ENCODE results near the gene MGAT4B.

DNA sequence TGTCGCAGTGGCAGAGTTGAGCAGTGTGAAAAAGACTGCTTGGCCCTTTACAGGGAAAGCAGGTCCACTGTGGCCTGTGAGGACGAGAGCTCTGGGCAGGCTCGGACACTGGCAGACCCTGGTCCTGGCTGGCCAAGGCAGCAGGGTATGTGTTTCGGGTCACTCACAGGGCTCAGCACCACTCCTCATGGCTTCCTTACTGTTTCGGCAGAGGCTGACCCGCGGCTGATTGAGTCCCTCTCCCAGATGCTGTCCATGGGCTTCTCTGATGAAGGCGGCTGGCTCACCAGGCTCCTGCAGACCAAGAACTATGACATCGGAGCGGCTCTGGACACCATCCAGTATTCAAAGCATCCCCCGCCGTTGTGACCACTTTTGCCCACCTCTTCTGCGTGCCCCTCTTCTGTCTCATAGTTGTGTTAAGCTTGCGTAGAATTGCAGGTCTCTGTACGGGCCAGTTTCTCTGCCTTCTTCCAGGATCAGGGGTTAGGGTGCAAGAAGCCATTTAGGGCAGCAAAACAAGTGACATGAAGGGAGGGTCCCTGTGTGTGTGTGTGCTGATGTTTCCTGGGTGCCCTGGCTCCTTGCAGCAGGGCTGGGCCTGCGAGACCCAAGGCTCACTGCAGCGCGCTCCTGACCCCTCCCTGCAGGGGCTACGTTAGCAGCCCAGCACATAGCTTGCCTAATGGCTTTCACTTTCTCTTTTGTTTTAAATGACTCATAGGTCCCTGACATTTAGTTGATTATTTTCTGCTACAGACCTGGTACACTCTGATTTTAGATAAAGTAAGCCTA is 29.8 kb upstream of the MGAT4B start:
- no peak for TF ChIP-seq POLR2A (IDR thresholded peaks at IDR 0.05; ENCODE audit: insufficient read depth in 1 of 2, low read depth in 2 of 2, low read length in 2 of 2)
- TF ChIP-seq POLR2AphosphoS5 (IDR thresholded peaks at IDR 0.05; ENCODE audit: low read depth, low read length), result no peak
- TF ChIP-seq, protein P1, sequence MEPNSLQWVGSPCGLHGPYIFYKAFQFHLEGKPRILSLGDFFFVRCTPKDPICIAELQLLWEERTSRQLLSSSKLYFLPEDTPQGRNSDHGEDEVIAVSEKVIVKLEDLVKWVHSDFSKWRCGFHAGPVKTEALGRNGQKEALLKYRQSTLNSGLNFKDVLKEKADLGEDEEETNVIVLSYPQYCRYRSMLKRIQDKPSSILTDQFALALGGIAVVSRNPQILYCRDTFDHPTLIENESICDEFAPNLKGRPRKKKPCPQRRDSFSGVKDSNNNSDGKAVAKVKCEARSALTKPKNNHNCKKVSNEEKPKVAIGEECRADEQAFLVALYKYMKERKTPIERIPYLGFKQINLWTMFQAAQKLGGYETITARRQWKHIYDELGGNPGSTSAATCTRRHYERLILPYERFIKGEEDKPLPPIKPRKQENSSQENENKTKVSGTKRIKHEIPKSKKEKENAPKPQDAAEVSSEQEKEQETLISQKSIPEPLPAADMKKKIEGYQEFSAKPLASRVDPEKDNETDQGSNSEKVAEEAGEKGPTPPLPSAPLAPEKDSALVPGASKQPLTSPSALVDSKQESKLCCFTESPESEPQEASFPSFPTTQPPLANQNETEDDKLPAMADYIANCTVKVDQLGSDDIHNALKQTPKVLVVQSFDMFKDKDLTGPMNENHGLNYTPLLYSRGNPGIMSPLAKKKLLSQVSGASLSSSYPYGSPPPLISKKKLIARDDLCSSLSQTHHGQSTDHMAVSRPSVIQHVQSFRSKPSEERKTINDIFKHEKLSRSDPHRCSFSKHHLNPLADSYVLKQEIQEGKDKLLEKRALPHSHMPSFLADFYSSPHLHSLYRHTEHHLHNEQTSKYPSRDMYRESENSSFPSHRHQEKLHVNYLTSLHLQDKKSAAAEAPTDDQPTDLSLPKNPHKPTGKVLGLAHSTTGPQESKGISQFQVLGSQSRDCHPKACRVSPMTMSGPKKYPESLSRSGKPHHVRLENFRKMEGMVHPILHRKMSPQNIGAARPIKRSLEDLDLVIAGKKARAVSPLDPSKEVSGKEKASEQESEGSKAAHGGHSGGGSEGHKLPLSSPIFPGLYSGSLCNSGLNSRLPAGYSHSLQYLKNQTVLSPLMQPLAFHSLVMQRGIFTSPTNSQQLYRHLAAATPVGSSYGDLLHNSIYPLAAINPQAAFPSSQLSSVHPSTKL (CRISPR knock-in tag; IDR thresholded peaks at IDR 0.05), result no peak
- TF ChIP-seq XBP1 (CRISPR knock-in tag; IDR thresholded peaks at IDR 0.05), result no peak
- TF ChIP-seq, protein P2, sequence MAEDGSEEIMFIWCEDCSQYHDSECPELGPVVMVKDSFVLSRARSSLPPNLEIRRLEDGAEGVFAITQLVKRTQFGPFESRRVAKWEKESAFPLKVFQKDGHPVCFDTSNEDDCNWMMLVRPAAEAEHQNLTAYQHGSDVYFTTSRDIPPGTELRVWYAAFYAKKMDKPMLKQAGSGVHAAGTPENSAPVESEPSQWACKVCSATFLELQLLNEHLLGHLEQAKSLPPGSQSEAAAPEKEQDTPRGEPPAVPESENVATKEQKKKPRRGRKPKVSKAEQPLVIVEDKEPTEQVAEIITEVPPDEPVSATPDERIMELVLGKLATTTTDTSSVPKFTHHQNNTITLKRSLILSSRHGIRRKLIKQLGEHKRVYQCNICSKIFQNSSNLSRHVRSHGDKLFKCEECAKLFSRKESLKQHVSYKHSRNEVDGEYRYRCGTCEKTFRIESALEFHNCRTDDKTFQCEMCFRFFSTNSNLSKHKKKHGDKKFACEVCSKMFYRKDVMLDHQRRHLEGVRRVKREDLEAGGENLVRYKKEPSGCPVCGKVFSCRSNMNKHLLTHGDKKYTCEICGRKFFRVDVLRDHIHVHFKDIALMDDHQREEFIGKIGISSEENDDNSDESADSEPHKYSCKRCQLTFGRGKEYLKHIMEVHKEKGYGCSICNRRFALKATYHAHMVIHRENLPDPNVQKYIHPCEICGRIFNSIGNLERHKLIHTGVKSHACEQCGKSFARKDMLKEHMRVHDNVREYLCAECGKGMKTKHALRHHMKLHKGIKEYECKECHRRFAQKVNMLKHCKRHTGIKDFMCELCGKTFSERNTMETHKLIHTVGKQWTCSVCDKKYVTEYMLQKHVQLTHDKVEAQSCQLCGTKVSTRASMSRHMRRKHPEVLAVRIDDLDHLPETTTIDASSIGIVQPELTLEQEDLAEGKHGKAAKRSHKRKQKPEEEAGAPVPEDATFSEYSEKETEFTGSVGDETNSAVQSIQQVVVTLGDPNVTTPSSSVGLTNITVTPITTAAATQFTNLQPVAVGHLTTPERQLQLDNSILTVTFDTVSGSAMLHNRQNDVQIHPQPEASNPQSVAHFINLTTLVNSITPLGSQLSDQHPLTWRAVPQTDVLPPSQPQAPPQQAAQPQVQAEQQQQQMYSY (CRISPR knock-in tag; IDR thresholded peaks at IDR 0.05), result no peak
- no peak for TF ChIP-seq SRSF4 (IDR thresholded peaks at IDR 0.05; ENCODE audit: low read depth, low read length, poor library complexity, severe bottlenecking)
- TF ChIP-seq, protein P3, sequence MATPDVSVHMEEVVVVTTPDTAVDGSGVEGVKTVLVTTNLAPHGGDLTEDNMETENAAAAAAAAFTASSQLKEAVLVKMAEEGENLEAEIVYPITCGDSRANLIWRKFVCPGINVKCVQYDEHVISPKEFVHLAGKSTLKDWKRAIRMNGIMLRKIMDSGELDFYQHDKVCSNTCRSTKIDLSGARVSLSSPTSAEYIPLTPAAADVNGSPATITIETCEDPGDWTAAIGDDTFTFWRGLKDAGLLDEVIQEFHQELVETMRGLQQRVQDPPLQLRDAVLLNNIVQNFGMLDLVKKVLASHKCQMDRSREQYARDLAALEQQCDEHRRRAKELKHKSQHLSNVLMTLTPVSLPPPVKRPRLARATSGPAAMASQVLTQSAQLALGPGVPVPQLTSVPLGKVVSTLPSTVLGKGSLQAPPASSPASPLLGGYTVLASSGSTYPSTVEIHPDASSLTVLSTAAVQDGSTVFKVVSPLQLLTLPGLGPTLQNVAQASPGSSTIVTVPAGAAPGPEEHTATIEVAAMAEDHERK (CRISPR knock-in tag; IDR thresholded peaks at IDR 0.05; ENCODE audit: low read depth), result no peak
- TF ChIP-seq JUND (CRISPR knock-in tag; IDR thresholded peaks at IDR 0.05), result no peak
- no peak for TF ChIP-seq NR2F1 (CRISPR knock-in tag; IDR thresholded peaks at IDR 0.05)
- TF ChIP-seq GPN1 (CRISPR knock-in tag; IDR thresholded peaks at IDR 0.05; ENCODE audit: borderline replicate concordance), result no peak
- no peak for TF ChIP-seq ZNF792 (CRISPR knock-in tag; IDR thresholded peaks at IDR 0.05)
- no peak; the same call in 1 of the 2 replicates for TF ChIP-seq REPIN1 (CRISPR knock-in tag; IDR thresholded peaks at IDR 0.05; ENCODE audit: borderline replicate concordance, low read depth)
- TF ChIP-seq, protein P4, sequence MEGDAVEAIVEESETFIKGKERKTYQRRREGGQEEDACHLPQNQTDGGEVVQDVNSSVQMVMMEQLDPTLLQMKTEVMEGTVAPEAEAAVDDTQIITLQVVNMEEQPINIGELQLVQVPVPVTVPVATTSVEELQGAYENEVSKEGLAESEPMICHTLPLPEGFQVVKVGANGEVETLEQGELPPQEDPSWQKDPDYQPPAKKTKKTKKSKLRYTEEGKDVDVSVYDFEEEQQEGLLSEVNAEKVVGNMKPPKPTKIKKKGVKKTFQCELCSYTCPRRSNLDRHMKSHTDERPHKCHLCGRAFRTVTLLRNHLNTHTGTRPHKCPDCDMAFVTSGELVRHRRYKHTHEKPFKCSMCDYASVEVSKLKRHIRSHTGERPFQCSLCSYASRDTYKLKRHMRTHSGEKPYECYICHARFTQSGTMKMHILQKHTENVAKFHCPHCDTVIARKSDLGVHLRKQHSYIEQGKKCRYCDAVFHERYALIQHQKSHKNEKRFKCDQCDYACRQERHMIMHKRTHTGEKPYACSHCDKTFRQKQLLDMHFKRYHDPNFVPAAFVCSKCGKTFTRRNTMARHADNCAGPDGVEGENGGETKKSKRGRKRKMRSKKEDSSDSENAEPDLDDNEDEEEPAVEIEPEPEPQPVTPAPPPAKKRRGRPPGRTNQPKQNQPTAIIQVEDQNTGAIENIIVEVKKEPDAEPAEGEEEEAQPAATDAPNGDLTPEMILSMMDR (CRISPR knock-in tag; IDR thresholded peaks at IDR 0.05), result peak; percentile 35; the same call in 1 of the 2 replicates
- TF ChIP-seq, protein P5, sequence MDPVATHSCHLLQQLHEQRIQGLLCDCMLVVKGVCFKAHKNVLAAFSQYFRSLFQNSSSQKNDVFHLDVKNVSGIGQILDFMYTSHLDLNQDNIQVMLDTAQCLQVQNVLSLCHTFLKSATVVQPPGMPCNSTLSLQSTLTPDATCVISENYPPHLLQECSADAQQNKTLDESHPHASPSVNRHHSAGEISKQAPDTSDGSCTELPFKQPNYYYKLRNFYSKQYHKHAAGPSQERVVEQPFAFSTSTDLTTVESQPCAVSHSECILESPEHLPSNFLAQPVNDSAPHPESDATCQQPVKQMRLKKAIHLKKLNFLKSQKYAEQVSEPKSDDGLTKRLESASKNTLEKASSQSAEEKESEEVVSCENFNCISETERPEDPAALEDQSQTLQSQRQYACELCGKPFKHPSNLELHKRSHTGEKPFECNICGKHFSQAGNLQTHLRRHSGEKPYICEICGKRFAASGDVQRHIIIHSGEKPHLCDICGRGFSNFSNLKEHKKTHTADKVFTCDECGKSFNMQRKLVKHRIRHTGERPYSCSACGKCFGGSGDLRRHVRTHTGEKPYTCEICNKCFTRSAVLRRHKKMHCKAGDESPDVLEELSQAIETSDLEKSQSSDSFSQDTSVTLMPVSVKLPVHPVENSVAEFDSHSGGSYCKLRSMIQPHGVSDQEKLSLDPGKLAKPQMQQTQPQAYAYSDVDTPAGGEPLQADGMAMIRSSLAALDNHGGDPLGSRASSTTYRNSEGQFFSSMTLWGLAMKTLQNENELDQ (CRISPR knock-in tag; IDR thresholded peaks at IDR 0.05; ENCODE audit: borderline replicate concordance), result no peak

Data from HepG2 (cell line).